ENCODE results near the gene CTR9.

GRCh38 chr11:10725907-10726253, 25.2 kb upstream of the CTR9 start:
- TF ChIP-seq CTCF (IDR thresholded peaks at IDR 0.05; ENCODE audit: low read length) (no peak), EZH2phosphoT487 (IDR thresholded peaks at IDR 0.05; ENCODE audit: low read length) (no peak), EZH2 (optimal IDR thresholded peaks at IDR 0.05; ENCODE audit: low read depth, low read length) (no peak)
